Activated CD4-positive, alpha-beta T cell treated with anti-CD3 and anti-CD28 coated beads, Interleukin-2, amount 50 U/mL, for 48 hours (primary cell): ENCODE measurements around the gene MAGI1.

Experiments
- DNase-seq, 2 experiments: peaks; one replicate each; pipeline ENCODE4 v3.0.0-alpha.2; 2020

The MAGI1 gene

DNA sequence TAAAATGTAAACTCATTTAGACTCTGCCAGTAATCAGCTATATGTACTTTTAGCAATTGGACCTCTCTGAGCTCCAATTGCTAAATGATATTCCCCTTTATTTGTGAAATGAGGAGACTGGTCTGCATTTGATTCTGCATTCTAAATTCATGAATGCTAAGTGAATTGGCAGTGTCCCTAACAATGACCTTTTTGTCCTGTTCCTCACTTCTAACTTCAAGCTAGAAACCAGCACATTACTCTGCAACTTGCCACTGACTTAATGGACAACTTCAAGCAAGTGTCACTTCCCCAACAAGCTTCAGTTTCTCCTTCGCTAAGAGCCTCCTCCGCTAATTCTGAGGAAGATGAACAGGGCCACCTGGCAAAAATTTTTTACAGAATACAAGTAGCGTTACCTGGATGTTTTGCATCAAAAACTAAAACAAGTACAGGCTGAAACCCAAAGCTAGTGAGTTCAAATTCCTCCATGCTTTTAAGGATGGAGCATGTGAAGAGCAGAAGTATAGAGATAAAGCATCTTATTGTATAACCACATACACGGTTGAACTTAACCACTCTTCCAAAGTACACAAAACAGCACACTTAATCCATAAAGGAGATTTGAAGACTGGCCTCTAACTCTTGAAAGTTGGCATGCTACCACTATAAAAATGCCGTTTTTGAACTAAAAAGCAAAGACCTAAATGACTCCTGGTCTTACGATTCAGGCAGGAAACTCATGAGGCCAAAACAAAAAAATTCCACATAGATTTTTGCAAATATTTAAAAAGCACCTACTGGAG is 207.6 kb downstream of the MAGI1 start:
- no peak for DNase-seq

DNA sequence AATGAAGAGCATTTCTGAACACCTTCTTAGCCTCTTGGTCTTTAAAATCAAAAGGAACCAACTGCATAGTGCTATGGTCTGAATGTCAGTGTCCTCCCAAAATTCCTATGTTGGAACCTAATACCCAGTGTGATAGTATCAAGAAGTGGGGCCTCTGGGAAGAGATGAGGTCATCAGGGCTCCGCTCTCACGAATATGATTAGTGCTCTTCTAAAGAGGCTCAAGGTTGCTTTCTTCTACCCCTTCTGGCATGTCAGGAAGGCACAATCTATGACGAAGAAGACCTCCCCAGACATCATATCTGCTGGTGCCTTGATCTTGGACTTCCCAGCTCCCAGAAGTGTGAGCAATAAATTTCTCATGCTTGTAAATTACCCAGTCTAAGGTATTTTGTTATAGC is 209.5 kb downstream of the MAGI1 start:
- DNase-seq, result no peak

DNA sequence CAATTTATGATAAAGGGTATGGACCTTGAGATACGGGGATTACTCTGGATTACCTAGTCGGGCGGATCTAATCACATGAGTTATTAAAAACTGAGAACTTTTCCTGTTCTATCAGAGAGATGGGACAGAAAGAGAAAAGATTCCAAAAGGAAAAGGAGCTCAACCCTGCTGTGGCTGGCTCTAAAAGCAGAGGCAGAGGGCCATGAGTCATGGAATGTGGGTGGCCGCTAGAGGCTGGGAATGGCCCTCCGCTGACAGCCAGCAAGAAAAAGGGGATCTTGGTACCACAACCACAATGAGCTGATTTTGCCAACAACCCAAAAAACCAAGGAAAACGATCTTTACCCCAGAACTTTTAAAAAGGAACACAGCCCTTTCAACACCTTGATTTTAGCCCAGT is 210.0 kb downstream of the MAGI1 start:
- DNase-seq, result no peak

DNA sequence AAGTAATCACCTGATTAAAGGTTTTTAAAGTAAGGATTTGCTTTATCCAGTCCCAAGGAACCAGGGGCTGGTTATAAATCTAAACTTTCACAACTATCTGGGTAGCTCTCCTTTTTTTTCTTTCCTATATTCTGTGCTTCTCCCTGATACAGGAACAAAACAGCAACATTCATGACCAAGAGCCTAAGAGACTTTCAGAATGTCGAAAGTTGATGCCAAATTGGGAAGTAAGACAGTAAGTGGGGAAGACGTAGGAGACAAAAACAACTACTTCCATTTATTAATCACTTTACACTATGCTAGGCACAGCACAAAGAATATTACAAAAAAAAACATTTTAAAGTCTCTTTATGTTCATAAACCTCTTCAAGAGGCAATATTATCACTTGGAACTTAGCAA is 211.6 kb downstream of the MAGI1 start:
- DNase-seq, result no peak

DNA sequence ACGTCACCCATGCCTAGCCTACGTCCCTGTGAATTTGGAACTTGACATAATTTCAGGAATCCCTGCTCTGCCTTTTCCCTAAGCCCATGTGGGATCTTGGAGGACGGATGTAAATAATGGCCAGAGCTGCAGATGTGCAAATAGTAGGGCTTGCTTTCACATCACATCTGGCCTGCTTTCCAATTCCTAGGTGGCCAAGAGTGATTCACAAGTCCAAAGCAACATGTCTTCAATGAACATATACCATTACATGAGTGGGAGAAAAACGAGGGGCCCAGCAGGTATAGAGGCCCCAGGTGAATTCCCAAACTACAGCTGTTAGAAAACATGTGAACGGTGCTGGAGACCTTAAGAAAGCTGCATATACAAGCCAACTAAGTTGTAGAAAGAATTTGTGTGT is 214.6 kb downstream of the MAGI1 start:
- DNase-seq, result no peak

DNA sequence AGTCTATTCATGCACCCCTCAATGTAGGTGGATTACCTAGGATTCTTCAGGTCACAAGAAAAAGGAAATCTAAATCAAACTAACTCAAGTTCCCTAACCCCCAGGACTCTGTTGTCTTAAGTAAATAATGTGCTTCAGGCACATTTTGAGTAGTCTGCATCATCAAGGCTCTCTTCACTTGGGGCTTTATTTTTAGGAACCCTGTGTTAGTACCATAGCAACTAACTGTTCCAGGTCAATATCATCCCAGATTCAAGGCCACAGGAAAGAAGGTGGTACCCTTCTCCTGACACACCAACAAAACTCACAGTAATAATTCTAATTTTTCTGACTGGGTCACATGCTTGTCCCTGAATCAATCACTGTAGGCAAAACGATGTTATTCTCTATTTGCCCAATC is 218.1 kb downstream of the MAGI1 start:
- DNase-seq, result no peak

DNA sequence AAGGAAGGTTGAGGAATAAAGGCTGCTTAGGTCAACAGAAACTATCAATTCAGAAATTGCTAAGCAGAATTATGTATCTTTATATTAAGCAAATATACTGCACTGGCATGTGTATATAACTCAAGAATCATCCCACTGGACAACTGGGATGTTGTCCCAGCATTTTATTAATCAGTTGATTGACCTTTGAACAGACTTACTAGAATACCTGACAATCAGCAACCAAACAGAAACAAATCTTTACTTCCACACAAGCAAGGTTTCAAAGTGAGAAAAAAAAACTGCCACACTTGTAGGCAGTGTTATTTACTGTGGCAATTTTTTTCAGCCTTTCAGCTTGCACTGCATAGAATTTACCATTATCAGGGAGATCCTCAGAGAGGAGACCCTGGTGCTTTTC is 218.8 kb downstream of the MAGI1 start:
- DNase-seq, result no peak

DNA sequence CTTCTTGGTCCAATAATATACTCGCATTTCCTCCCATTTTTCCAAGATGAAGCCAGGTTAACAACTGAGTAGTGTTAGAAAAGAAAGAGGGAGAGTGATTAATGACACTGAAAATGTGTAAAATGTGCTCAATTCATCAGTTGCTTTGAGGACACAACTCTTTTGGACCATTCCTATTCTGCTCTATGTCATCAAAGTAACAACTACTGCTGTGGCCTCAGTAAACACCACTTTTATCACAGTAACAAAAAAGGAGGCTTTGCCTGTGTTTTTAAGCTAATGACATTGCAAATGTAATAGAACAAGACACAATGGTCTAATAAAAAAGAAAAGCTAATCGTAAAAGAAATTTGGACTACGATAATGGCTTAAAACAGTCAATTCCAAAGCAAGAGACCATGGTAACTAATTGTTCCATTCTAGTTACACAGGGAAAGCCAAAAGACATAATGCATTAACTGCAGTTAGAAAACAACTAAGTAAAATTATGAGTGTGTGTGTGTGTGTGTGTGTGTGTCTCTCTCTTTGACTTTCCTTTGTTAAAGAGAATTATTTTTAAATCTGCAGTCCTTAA is 221.1 kb downstream of the MAGI1 start:
- no peak for DNase-seq

DNA sequence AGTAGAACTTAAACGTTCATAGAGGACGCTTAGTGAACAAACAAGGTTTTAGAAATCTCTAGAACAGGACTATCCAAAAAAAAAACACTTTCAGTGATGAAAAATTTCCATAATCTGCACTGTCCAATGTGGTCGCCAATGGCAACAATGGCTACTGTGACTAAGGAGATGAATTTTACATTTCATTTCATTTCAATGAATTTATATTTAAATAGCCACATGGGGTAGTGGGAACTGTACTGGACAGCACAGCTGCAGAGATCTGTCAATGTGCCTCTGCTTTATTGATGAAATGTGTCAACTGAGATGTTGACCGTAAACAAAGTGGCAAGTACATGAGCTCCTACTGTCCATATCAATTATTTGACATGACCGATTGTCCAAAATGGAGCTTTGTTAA is 222.5 kb downstream of the MAGI1 start:
- DNase-seq, result no peak

DNA sequence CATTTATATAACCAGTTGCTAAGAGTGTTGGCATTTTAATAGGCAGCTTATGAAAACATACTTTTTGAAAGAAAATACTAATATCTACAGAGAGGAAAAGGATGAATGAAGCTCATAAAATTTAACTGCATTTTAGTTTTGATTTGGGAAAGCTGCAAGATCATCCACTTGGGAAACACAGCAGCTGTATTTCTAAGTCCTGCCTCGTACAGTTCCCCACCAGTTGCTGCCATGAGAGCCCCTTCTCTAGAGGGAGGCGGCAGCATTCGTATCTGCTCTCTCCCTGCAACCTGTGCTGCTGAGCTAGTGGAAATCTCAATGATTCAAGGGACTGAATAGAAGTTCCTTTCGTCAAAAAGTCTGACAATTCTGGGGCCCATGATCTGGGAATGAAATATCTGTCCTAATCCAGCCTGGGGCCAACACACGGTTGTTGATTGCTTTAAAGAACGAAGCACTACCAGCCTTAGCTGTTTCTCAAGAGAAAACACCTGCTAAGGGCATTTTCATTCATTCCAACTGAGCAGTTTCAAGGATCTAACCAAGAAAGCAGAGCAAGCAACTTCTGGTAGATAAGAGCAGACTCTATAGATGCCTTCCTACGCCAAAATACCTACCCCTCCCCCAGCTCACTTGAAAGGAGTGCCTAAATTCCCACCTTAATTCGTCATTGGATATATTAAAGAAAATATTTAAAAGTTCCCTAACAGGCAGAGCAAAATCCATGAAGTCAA is 223.7 kb downstream of the MAGI1 start:
- no peak for DNase-seq

DNA sequence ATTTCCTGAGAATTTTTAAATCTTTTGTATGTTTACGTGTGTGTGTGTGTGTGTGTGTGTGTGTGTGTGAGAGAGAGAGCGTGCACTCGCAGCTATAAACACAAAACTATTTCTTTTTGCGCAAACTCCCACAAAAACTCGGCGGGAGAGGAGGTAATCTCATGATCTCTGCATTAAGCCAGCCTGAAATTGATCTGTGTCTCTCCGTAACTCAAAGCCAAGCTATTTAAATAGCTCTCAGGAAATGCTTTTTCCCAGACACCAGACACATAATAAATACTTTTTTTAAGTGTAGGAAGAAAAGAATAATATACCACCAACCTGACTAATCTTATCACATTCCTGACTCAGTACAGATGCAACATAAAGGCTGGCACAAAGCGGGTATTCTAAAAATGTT is 226.8 kb downstream of the MAGI1 start:
- DNase-seq, result no peak

DNA sequence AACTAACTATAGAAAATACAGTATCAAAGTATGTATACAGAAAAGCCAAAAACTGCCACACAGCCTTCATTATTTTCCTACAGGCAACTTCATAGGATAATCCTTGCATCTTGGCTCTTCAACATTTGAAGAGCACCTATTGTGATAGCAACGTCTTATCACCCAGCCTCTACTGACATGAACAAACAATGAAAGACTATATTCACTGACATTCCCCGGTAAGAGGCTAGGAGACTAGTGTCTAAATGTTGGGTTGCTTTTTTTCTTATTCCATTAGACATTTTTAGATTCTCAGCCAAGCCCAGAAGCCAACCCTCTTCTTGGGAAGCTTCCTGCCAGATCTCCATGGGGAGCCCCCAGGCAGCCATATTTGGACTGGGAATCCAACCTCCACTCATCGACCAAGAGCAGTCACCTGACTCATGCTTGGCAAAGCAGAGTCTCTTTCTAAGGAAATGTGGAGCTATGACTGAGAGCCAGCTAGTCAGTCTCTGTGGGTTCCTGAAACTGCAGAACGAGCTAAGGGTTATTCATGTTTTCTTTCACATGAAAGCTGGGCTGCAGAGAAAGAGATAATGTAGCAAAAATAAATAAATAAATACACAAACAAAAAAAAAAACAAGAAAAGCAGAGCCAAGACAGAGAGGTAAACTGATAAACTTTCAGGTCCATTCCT is 227.5 kb downstream of the MAGI1 start:
- DNase-seq, result no peak

DNA sequence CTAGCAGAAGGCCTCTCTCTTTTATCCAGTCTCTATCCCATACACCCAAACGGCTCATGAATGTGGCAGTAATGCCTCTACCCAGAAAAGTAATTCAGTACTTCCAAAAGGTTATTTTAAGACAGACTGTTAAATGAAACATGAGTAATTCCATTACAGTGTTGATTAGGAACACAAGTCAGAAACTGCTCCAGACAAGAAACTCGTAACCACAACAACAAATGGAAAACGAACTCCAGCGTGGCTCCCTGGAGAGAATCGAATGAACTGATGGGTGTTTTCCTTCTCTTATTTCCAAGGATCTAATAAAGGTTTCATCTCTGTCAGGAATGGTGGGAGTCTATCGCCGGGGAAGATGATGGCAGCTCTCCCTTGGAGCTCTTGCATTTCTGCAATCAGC is 228.4 kb downstream of the MAGI1 start:
- DNase-seq, result no peak

DNA sequence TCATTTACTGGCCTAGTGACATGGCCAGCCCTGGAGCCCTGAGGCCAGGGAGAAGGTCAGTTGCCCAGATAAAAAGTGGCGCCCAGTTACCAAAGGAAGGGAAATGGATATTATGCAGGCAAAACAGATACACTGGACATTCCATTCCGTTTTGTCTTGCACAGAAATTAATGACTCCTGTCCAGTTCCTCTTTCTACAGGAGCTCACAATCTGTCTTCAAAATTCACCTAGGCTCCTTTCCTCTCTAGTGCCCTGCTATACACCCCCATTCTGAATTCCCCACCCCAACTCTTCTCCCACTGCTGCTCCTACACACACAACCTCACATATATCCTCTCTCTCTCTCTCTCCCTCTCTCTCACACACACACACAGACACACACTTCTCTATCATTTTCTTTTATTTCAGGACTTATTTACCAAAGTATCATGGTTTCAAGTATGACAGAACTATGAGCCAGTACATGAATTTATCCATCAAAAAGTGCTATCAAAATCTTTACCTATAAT is 229.0 kb downstream of the MAGI1 start:
- DNase-seq, result no peak

DNA sequence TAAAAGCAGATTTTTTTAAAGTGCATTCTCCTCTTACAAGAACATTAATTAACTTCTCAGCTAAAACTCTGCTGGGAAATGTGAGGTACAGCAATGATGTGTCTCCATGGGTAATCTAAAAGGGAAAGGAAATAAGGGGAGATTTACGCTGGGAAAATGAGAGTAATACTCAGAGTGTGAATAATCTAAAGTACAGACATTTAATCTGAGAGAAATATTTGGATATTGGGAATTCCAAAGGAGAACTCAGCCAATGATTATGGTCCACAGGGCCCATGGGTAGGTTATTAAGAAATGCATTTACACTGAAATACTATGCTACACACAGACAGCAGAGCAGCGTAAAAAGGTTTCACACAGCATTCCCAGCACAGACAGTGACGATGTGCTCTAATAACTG is 229.9 kb downstream of the MAGI1 start:
- DNase-seq, result no peak

DNA sequence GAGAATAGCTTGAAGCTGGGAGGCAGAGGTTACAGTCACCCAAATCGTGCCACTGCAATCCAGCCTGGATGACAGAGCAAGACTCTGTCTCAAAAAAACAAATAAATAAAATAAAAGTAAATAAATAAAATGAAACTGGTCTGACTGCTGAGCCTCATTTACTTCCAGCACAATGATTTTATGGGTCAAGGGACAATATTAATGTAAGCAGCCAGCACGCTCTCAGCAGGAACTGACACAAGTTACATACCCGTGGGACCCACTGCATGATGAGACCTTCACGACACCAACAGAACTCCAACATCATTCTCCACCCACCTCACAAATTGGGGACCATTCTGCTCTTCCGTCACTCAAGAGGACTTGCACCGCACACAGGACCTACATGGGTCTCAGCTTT is 230.3 kb downstream of the MAGI1 start:
- DNase-seq, result no peak

DNA sequence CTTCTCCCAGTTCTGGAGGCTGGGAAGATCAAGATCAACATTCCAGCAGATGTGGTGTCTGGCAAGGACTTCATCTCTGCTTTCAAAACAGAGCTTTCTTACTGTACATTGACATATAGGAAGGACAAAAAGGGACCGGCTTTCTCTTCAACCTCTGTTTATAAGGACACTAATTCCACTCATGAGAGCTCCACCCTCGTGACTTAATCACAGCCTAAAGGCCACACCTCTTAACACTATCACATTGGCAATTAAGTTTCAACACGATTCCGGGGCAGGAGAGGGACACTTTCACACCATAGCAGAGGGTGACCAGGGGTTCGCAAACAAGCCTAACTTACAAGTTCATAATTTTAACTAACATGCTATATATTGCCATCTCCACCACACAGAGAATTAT is 231.5 kb downstream of the MAGI1 start:
- DNase-seq, result no peak

DNA sequence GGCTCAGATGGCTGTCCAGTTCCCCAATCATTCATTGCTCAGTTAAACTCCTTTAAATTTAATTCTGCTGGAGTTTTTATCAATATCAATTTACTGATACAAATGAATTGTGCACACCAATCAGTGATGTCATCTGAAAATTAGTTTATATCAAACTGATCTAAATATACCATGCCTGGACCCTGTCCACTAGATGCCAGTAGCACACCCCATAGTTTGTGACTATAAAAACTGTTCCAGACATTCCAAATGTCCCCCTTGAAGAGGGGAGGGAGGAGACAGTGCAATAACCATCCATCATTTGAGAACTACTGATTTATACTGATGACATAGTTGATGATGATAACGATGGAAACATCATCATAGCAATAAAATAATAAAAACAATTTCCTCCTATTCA is 232.1 kb downstream of the MAGI1 start:
- DNase-seq, result no peak

DNA sequence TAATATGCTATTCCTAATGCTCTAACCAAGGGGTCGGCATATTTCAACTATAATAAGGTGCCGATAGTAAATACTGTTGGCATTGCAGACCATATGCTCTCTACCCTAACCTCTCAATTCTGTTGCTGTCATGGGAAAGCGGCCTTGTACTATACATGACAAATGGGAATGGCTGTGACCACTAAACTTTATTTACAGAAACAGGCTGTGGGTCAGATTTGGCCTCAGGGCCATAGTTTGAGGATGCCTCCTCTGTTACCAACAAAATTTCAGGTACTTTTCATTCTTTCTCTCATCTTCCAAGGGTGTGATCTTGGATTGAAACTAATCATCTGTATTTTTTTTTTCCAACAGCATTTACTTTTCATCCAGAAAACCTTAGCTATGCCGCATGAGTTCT is 242.0 kb downstream of the MAGI1 start:
- DNase-seq, result no peak

DNA sequence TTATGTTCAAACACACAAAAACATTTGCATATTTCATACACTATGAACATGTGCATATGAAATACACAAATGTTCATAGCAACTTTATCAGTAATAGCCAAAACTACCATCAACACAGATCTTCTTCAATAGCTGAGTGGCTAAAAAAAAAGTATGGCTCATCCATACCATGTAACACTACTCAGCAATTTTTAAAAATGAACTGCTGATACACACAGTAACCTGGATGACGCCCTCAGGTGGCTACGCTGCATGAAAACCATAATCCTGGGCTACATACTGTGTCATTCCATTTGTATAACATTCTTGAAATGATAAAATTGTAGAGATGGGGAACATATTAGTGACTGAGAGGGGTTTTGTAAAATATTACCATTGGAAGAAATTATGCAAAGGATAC is 243.6 kb downstream of the MAGI1 start:
- DNase-seq, result no peak

DNA sequence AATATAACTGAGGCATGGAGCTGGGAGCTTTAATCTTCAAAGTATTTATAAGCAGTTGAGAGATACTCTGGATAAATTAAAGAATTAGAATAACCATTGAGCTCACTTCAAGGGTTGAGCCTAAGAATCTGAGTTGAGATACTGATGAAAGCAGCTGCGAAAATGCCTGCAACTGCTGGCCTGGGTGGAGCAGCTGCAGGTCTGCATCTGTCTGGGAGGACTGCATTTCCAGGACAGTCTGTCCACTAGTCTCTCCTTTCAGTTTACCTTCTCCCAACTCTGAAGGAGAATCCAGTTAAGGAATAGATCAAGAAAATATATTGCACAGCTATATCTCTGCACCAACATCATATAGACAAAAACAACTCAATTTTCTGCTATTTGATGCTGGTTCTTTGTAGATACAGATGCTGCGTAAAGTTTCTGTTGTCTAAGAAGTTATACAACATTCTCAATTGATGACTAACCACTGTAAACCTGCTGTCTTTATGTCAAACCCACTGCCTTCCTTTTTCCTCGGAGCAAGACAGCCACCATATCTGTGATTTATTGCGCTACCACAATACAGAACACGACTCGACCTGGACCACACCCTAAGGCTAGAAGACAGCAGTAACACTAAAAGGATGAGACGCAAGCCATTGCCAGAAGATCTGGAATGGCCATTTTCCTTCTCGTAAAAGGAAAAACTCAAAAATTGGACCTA is 245.1 kb downstream of the MAGI1 start:
- DNase-seq, result no peak

DNA sequence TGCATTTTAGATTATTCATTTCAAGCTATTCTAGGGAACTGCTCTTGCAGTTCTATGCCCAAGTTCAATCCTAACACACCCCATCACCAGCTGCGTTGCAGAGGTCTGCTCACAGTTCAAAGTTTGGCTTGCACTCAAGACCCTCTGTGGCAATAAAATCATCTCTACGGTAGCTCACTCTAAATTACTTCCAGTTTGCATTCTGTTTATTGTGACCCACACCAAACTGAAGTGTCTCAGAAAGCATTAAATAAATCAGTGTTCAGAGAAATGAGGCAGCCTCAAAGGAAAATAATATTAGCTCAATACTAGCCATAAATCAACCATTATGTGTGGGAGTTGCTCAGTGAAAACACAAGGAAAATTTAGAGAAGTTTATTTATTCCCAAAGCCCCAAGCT is 250.3 kb downstream of the MAGI1 start:
- DNase-seq, result no peak

DNA sequence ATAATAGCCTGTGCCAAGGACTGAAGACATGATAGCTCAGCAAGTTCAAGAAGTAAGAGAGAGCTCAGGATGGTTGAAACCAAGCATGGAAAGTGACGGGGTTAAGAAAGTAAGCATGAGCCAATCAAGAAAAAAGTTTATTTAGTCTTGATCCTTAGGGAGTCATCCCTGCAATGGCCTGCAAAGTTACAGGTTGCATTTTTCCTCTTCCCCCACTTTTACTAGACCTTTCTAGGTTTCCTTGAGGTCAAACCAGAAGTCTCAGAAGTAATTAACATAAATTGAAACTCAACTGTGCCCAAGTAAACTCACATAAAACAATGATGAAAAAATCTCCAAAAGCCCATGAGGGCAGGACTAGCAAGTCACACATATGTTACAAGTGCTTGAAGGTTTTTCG is 250.9 kb downstream of the MAGI1 start:
- no peak for DNase-seq
